Fibroblast of villous mesenchyme (primary cell): Measurements from ENCODE around the gene COMMD8. TPM values are rescaled to one million over a fixed set of nuclear protein-coding genes. Genes with fewer than 3 reads are reported as not detected.
A peak's percentile ranks its signal among the peaks of the same experiment; 100 is the strongest.

Experiments
- DNase-seq: peaks from one replicate; pipeline ENCODE4 v3.0.0-alpha.2; 2010; ENCODE audit warnings: low read depth
- H3K4me3 ChIP-seq: 2 replicates; pipeline ENCODE4 v1.5.1; 2011; ENCODE audit warnings: low read depth, mild to moderate bottlenecking, low read length
- CTCF ChIP-seq: IDR thresholded peaks from 2 replicates; pipeline ENCODE4 v1.5.1; 2012; ENCODE audit warnings: low read depth, mild to moderate bottlenecking, low read length; ENCODE audit not compliant: insufficient read depth
- total RNA-seq: library from RNA; depleted of rRNA; stranded (reverse); fragments of >200 nt; gene quantifications from 2 replicates; pipeline ENCODE4 v1.2.3, GENCODE V29; 2012

COMMD8 gene
- total RNA-seq, 1 donor = 39.3 TPM

DNA sequence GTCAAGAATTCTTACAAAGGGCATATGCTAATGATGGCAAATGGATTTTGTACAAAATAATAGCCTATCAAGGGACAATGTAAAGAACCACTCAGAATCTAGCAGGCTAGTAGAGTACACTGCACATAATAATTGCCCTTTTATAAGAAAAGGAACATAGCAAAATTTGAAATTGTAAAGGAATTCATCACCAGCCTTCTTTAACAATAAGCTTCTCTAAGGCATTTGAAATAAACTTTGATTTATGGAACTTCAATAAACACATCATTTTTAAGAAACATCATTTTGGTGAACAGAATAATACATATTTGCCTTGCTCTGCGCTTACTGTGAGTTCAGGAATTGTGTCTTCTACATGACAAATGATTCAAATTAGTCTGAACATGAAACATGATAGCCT is 11.9 kb upstream of the COMMD8 start:
- H3K4me3 ChIP-seq = no peak overlapping the region
- no peak for DNase-seq
- no peak for TF ChIP-seq CTCF

DNA sequence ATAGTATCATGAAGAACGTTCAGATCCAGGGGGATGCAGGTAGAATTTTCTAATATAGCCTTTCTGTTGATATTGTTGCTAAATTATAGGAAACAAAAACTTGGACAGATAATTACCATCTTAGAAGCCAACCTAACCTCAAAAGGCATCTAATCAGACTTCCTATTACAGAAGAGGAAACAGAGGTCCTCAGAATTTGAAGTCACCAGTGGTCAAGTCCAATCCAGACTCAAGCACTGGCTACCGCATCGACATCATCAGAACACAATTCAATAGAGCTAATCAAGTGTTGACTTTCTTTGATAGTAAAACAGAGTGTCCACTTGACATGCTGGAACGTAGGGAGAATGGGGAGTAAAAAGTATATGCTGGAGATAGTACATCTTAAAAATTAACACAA is 11.3 kb upstream of the COMMD8 start:
- H3K4me3 ChIP-seq = no peak overlapping the region
- no peak for DNase-seq
- no peak for TF ChIP-seq CTCF

DNA sequence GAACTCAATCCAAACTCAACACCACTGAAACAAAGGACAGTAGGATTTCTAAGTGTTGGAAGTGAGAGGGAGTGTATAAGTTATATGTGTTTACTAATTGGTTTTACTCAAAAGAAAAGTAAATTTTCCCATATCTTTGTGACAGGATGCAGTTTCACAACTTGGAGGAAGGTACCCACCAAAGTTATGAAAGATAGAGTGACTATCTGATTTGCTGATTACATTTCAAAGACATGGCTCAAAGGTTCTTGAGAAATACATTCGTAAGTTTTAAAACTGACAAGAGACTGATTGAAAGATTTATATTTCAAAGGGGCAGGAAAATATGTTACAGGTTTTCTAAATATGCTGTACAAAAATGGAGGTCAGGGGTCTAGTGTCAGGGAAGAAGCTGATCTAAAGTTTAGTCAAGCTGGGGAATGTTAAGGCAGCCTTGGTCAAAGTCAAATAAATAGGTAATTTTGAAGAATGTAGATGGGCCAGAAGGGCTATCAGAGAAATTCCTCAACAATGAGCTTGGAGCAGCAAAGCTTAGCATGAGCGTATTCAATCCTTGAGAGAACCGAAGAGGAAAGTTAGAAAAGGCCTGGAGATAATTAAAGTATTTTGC is 9.7 kb upstream of the COMMD8 start:
- H3K4me3 ChIP-seq = no peak overlapping the region
- no peak for TF ChIP-seq CTCF

GRCh38 chr4:47471591-47471990 is 8.1 kb upstream of the COMMD8 start:
- TF ChIP-seq CTCF = no peak
- DNase-seq = no peak
- no peak overlapping the region for H3K4me3 ChIP-seq

More for the DNA sequence above, 9.7 kb upstream of the COMMD8 start:
- no peak for DNase-seq

GRCh38 chr4:47471064-47471463 is 7.6 kb upstream of the COMMD8 start:
- no peak for TF ChIP-seq CTCF
- no peak for DNase-seq

GRCh38 chr4:47469951-47470350 is 6.4 kb upstream of the COMMD8 start:
- no peak for TF ChIP-seq CTCF
- peak; percentile 17 for DNase-seq
- no peak overlapping the region for H3K4me3 ChIP-seq

More at GRCh38 chr4:47471064-47471463, 7.6 kb upstream of the COMMD8 start:
- H3K4me3 ChIP-seq = no peak overlapping the region
